ENCODE measurements around the gene COL1A1. TPM values are rescaled to one million over a fixed set of nuclear protein-coding genes. Genes with fewer than 3 reads are reported as not detected.

The COL1A1 gene
- total RNA-seq, 1 experiment from 2014 or later = 0.03 TPM

GRCh38 chr17:50192144-50192617 is 9.2 kb downstream of the COL1A1 start:
- DNase-seq (ENCODE audit: low read depth, low spot score) = no peak
- in situ Hi-C loops (cut with HindIII; ENCODE audit: low pct_unique_long_range_greater_than_20kb, low sequenced_read_pairs) = no loop called here

DNA sequence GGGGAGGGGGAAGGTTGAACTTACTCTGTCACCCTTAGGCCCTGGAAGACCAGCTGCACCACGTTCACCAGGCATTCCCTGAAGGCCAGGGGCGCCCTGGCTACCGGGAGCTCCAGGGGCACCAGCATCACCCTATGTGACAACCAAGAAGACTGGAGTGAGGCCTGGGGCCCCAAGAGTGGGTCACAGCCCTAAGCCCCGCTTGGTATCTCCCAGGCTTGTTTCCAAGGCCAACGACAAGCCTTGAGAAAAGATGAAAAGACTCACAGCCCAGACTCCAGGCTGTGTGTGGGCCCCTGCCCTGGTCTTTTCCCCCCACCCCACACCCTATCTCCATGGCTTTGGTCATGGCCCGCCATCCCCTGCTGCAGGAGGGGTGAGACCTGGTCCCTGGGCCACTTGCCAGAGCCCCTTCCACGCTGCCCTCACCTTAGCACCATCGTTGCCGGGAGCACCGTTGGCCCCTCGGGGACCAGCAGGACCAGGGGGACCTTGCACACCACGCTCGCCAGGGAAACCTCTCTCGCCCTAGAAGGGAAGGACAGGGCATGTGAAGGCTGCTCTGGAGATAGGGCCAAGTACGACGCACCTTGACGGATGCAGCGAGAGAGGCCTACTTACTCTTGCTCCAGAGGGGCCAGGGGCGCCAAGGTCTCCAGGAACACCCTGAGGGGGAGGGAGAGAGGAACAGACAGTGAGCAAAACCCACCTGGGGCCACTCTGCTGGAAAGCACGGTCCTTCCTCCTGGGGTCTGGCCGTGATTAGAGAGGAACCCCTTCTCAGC is 9.9 kb downstream of the COL1A1 start:
- in situ Hi-C loops (cut with HindIII; ENCODE audit: low pct_unique_long_range_greater_than_20kb, low sequenced_read_pairs) = no loop called here
- DNase-seq (ENCODE audit: low read depth, low spot score) = no peak

GRCh38 chr17:50190603-50191358 is 10.7 kb downstream of the COL1A1 start:
- no peak for DNase-seq (ENCODE audit: low read depth, low spot score)
- in situ Hi-C loops (cut with HindIII; ENCODE audit: low pct_unique_long_range_greater_than_20kb, low sequenced_read_pairs) = no loop called here

DNA sequence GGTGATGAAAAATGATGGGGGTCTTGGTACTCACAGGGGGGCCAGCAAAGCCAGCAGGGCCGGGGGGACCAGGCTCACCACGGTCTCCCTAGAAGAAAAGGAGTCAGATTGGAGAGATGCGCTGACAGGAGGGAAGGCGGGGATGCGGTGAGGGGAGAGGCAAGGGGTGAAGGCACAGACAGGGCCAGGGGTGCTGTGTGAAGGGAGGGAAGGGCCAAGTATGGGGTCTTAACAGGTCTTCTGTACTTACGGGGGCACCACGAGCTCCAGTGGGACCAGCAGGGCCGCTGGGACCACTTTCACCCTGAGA is 11.2 kb downstream of the COL1A1 start:
- in situ Hi-C loops (cut with HindIII; ENCODE audit: low pct_unique_long_range_greater_than_20kb, low sequenced_read_pairs) = no loop called here

DNA sequence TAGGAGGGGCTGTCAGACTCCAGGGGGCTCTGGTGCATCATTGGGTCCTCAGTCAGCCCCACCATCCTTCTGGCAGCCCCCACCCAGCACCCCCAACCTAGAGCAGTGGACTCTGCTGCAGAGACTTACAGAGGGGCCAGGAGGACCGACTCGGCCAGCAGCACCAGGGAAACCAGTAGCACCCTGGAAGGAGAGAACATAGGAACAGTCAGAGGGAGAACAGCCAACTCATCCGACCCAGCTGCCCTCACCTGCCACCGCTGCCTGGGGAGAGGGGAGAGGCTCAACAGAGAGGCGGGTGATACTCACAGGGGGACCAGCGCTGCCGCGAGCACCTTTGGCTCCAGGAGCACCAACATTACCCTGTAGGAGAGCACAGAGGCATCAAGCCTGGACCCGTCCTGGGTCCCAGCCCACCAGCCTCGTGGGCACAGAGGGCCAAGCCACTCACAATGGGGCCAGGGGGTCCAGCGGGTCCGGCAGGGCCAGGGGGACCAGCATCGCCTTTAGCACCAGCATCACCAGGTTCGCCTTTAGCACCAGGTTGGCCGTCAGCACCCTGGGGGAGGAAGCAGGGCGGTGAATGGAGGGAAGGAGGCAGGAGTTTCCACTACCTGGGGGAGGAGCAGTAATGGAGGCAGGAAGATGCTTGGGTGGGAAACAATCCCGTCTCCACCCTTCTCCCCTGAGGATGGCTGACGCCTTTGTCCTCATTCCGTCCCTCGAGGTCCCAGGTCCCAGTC is 11.7 kb downstream of the COL1A1 start:
- DNase-seq (ENCODE audit: low read depth, low spot score) = no peak

More for the DNA sequence above, 11.2 kb downstream of the COL1A1 start:
- DNase-seq (ENCODE audit: low read depth, low spot score) = no peak

DNA sequence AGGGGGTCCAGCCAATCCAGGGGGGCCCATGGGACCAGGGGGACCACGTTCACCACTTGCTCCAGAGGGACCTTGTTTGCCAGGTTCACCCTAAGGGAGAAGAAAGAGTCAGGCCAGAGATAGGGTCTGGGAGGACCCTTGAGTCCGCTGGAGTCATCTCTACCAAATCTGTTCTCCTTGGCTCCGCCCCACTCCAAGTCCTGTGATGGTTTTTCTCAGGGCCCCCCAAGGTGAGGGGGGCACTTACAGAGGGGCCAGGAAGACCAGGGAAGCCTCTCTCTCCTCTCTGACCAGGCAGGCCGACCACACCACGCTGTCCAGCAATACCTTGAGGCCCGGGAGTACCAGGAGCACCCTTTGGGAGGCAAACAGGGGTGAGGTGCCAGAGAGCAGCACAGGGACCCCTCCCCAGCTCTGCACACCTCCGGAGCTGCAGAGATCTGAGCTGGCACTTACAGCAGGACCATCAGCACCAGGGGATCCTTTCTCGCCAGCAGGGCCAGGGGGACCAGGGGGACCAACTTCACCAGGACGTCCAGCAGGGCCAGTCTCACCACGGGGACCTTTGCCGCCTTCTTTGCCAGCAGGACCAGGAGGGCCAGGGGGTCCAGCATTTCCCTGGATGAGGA is 12.4 kb downstream of the COL1A1 start:
- DNase-seq (ENCODE audit: low read depth, low spot score) = no peak
- in situ Hi-C loops (cut with HindIII; ENCODE audit: low pct_unique_long_range_greater_than_20kb, low sequenced_read_pairs) = no loop called here

More for the DNA sequence above, 11.7 kb downstream of the COL1A1 start:
- in situ Hi-C loops (cut with HindIII; ENCODE audit: low pct_unique_long_range_greater_than_20kb, low sequenced_read_pairs) = no loop called here

GRCh38 chr17:50188531-50188920 is 12.9 kb downstream of the COL1A1 start:
- in situ Hi-C loops (cut with HindIII; ENCODE audit: low pct_unique_long_range_greater_than_20kb, low sequenced_read_pairs) = no loop called here

DNA sequence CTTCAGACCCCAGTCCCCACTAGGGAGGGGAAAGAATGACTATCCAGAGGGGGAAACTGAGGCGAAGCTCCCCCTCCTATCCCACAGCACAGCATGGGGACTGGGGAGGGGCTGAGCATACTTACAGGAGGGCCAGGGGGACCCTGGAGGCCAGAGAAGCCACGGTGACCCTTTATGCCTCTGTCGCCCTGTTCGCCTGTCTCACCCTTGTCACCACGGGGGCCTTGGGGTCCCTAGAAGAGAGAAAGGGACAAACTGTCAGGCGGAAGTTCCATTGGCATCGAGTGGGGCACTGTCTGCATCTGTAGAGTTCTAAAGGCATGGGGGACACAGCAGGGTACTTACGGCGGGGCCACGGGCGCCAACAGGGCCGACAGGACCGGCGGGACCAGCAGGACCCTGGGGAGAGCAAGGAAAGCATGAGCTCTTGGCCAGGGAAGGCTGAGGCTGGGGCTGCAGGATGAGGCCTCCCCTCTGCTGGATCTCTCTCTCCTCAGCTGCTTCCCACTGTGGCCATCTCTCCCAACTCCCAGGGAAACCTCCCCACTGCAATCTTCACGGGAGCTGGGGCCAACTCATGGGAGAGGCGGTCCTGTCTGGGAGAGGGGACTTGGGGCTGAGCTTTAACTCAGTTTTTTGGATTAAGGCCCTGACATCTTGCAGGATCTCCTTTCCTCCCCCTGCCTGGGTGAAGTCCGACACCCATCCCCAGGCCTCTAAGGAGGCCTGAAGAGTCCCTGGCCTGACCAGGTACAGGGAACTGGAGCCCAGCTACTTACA is 13.5 kb downstream of the COL1A1 start:
- no peak for DNase-seq (ENCODE audit: low read depth, low spot score)
- in situ Hi-C loops (cut with HindIII; ENCODE audit: low pct_unique_long_range_greater_than_20kb, low sequenced_read_pairs) = no loop called here

More at GRCh38 chr17:50188531-50188920, 12.9 kb downstream of the COL1A1 start:
- no peak for DNase-seq (ENCODE audit: low read depth, low spot score)

DNA sequence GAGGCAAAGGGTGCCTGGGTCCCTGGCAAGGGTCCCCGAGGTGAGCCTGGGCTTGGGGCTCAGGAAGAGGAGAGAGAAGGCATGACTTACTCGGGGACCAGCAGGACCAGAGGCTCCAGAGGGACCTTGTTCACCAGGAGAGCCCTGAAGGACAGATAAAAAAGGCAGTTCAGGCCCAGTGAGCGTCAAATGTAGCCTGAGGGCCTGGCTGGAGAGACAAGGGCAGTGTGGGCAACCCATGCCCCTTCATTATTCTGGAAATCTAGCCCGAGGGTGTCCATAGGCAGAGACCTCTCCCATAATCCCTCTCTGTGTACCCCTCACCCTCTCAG is 14.1 kb downstream of the COL1A1 start:
- in situ Hi-C loops (cut with HindIII; ENCODE audit: low pct_unique_long_range_greater_than_20kb, low sequenced_read_pairs) = no loop called here
- no peak for DNase-seq (ENCODE audit: low read depth, low spot score)

- no peak for DNase-seq (ENCODE audit: low read depth, low spot score)
- in situ Hi-C loops (cut with HindIII; ENCODE audit: low pct_unique_long_range_greater_than_20kb, low sequenced_read_pairs) = no loop called here
Observed at GRCh38 chr17:50186661-50187393, 14.6 kb downstream of the COL1A1 start.

GRCh38 chr17:50185631-50186471 is 15.6 kb downstream of the COL1A1 start:
- no peak for DNase-seq (ENCODE audit: low read depth, low spot score)
- in situ Hi-C loops (cut with HindIII; ENCODE audit: low pct_unique_long_range_greater_than_20kb, low sequenced_read_pairs) = no loop called here

GRCh38 chr17:50184611-50185398 is 16.6 kb downstream of the COL1A1 start:
- DNase-seq (ENCODE audit: low read depth, low spot score) = no peak
- in situ Hi-C loops (cut with HindIII; ENCODE audit: low pct_unique_long_range_greater_than_20kb, low sequenced_read_pairs) = no loop called here

- no peak for DNase-seq (ENCODE audit: low read depth, low spot score)
- in situ Hi-C loops (cut with HindIII; ENCODE audit: low pct_unique_long_range_greater_than_20kb, low sequenced_read_pairs) = no loop called here
Observed at GRCh38 chr17:50184064-50184463, 17.4 kb downstream of the COL1A1 start.

DNA sequence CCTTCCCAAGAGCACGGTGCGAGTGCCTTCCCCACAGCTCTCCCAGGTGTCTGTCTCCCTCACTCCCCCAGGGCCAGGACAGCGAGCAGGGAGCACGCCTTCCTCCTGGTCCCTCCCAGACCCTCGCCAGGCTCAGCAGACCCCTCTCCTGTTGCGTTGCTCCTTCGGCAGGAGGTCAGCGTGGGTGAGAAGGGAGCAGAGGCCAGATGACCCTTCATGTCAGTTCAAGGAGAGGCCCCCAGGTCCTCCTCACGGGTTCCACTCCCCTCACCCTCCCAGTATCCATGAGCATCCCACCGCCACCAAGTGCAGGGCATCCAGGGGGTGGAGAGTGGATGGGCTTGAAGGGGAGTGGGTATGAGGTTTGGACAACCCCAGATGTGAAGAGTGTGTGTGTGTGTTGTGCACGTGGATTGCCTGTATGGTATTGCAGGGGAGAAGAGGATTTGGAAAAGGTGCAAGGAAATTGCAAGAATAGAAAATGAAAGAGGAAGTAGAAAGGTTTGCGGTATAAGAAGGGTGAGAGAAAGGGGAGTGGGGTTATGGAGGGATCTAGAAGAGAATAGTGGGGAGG is 17.9 kb downstream of the COL1A1 start:
- in situ Hi-C loops (cut with HindIII; ENCODE audit: low pct_unique_long_range_greater_than_20kb, low sequenced_read_pairs) = no loop called here
- no peak for DNase-seq (ENCODE audit: low read depth, low spot score)

Data from SK-MEL-5 (cell line).